Skeletal muscle tissue (tissue), 4 donors: ENCODE data around the gene ZCCHC2. TPM values are rescaled to one million over a fixed set of nuclear protein-coding genes. Genes with fewer than 3 reads are reported as not detected.
A peak's percentile ranks its signal among the peaks of the same experiment; 100 is the strongest.

Experiments used
- H3K27ac ChIP-seq: one replicate; pipeline ENCODE4 v1.7.0; 2013; ENCODE audit warnings: mild to moderate bottlenecking, low read depth, low read length, inconsistent platforms
- H3K27me3 ChIP-seq, 3 donors: one replicate each; pipeline ENCODE4 v1.7.0; 2013; ENCODE audit warnings: low read length in 3 of 3; ENCODE audit not compliant: control insufficient read depth in 3 of 3, insufficient read depth in 3 of 3
- H3K36me3 ChIP-seq, 3 donors: one replicate each; pipeline ENCODE4 v1.7.0; 2013; ENCODE audit warnings: low read length in 3 of 3; ENCODE audit not compliant: control insufficient read depth in 3 of 3, insufficient read depth in 3 of 3
- H3K4me1 ChIP-seq, 3 donors: one replicate each; pipeline ENCODE4 v1.7.0; 2013; ENCODE audit warnings: low read length in 3 of 3, mild to moderate bottlenecking in 3 of 3; ENCODE audit not compliant: control insufficient read depth in 3 of 3, insufficient read depth in 3 of 3
- H3K4me3 ChIP-seq, 3 donors: one replicate each; pipeline ENCODE4 v1.7.0; 2013; ENCODE audit warnings: low read length in 3 of 3
- H3K9ac ChIP-seq, 3 donors: one replicate each; pipeline ENCODE4 v1.7.0; 2013; ENCODE audit warnings: low read length in 3 of 3, mild to moderate bottlenecking in 3 of 3, moderate library complexity in 2 of 3, low read depth in 1 of 3
- H3K9me3 ChIP-seq, 3 donors: one replicate each; pipeline ENCODE4 v1.7.0; 2013; ENCODE audit warnings: low read length in 3 of 3; ENCODE audit not compliant: control insufficient read depth in 3 of 3
- total RNA-seq: library from RNA; depleted of rRNA; stranded (reverse); fragments of >200 nt; gene quantifications from one replicate; pipeline ENCODE4 v1.2.3, GENCODE V29; 2014
- donor health status: Osteomylitis.

The ZCCHC2 gene
- total RNA-seq, 1 donor from 2014 or later: 7.8 TPM

DNA sequence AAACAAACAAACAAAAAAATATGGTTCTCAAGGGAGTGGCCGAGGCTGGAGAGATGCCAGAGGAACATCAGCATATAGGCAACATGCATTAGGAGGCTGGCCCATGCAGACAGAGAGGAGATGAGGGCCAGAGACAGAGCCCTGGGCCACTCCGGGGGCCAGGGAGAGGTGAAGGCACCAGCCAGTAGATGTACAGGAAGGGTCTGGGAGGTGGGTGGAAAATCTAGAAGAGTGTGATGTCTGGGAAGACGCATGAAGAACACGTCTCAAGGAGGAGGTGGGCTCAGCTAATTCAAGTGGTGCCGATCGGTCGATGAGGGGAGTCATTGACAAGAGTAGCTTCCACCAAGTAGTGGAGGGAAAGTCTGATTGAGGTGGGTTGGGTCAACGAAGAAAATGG is 79.9 kb downstream of the ZCCHC2 start:
- Histone ChIP-seq H3K27ac (no peak overlapping the region), H3K9ac (no peak overlapping the region), H3K4me1 (no peaks in the 10 kb centered on the region), H3K36me3 (no peaks in the 10 kb centered on the region), H3K9me3 (no peaks in the 10 kb centered on the region), H3K27me3 (peaks cover 16 to 34% (median 33%) of the 10 kb centered on the region in 3 donors), H3K4me3 (no peak overlapping the region)

DNA sequence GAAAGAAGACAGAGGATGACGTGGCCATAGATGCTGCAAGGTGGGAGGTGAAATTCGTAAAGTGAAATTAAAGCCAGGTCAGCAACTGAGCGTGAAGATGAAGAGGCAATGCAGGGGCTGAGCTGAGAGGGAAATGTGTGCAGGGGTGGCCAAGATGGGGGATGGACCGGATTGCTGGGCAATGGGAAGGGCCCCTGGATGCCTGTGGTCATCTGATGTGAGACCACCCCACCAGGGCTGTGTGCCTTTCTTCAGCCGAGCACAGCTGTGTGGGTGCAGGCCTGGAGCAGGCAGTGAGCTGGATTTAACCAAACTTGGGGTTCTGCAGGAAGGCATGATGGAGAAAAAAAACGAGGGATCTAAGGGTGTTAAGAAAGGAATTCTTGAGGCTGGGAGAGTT is 80.4 kb downstream of the ZCCHC2 start:
- Histone ChIP-seq H3K4me3 (no peak overlapping the region), H3K27ac (no peak overlapping the region), H3K9me3 (no peaks in the 10 kb centered on the region), H3K36me3 (no peaks in the 10 kb centered on the region), H3K9ac (no peak overlapping the region), H3K27me3 (peaks cover 16 to 32% (median 30%) of the 10 kb centered on the region in 3 donors), H3K4me1 (no peaks in the 10 kb centered on the region)

DNA sequence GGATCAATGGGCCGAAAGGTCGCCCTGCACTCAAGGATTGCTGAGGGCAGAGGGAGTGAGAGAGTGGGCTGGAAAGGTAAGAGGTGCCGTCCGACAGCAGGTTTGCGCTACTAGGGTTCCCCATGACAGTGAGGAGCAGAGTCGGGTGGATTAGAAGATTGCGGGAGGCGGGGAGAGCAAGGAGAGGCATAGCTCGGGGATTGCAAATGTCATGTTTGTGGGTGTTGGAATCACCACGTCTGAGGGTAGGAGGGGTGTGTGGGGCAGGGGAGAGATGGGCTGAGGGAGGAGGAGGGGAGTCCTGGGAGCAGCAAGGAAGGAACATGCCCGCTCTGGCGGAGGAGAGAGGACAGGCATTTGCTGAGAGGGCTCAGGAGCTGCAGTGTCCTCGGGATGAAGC is 81.2 kb downstream of the ZCCHC2 start:
- peaks cover 10 to 29% (median 24%) of the 10 kb centered on the region in 3 donors for H3K27me3 ChIP-seq
- no peak overlapping the region for H3K4me3 ChIP-seq
- H3K4me1 ChIP-seq: no peaks in the 10 kb centered on the region
- H3K36me3 ChIP-seq: no peaks in the 10 kb centered on the region
- no peak overlapping the region for H3K9ac ChIP-seq
- no peaks in the 10 kb centered on the region for H3K9me3 ChIP-seq
- no peak overlapping the region for H3K27ac ChIP-seq

GRCh38 chr18:62605685-62606084 is 82.9 kb downstream of the ZCCHC2 start:
- H3K27me3 ChIP-seq: peaks cover 6 to 20% (median 19%) of the 10 kb centered on the region in 3 donors
- no peaks in the 10 kb centered on the region for H3K36me3 ChIP-seq
- H3K4me1 ChIP-seq: peaks cover 0 to 2% (median 0%) of the 10 kb centered on the region in 3 donors
- H3K27ac ChIP-seq: no peak overlapping the region
- no peak overlapping the region for H3K9ac ChIP-seq
- H3K4me3 ChIP-seq: no peak overlapping the region
- no peaks in the 10 kb centered on the region for H3K9me3 ChIP-seq

- Histone ChIP-seq H3K36me3 (no peaks in the 10 kb centered on the region), H3K9ac (no peak overlapping the region), H3K27ac (no peak overlapping the region), H3K27me3 (peaks cover 3 to 19% (median 15%) of the 10 kb centered on the region in 3 donors), H3K9me3 (no peaks in the 10 kb centered on the region), H3K4me3 (no peak overlapping the region), H3K4me1 (peaks cover 2 to 5% (median 3%) of the 10 kb centered on the region in 3 donors)
Measured at GRCh38 chr18:62606106-62606505, 83.3 kb downstream of the ZCCHC2 start.

GRCh38 chr18:62607302-62607701 is 84.5 kb downstream of the ZCCHC2 start:
- Histone ChIP-seq H3K27ac (no peak overlapping the region), H3K36me3 (no peaks in the 10 kb centered on the region), H3K9me3 (no peaks in the 10 kb centered on the region), H3K4me3 (no peak overlapping the region), H3K27me3 (peaks cover 7 to 21% (median 8%) of the 10 kb centered on the region in 3 donors), H3K9ac (no peak overlapping the region), H3K4me1 (peaks cover 9 to 17% (median 14%) of the 10 kb centered on the region in 3 donors)

GRCh38 chr18:62607708-62608428 is 85.0 kb downstream of the ZCCHC2 start:
- peaks cover 8 to 19% (median 12%) of the 10 kb centered on the region in 3 donors for H3K27me3 ChIP-seq
- no peaks in the 10 kb centered on the region for H3K9me3 ChIP-seq
- no peak overlapping the region for H3K9ac ChIP-seq
- H3K4me3 ChIP-seq: no peak overlapping the region
- no peaks in the 10 kb centered on the region for H3K36me3 ChIP-seq
- peaks cover 9 to 18% (median 15%) of the 10 kb centered on the region in 3 donors for H3K4me1 ChIP-seq
- H3K27ac ChIP-seq: no peak overlapping the region

DNA sequence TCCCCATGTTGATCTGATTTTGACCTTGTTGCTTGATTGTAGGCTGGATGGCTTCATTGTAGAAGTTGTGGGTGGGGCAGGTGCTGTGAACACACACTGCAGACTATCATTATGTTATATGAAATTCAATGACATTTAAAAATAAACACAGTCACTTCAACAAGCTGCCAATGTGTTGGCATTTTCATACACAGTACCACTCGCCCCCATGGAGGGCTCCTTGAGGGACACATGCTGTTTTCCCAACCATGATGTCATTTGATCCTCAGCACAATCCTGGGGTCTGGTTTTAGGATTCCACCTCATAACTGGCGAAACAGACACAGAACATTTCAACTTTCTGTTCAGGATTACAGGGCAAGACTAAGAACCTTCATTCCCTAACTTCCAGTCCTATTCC is 86.9 kb downstream of the ZCCHC2 start:
- Histone ChIP-seq H3K27me3 (peaks cover 8 to 16% (median 10%) of the 10 kb centered on the region in 3 donors), H3K4me1 (peaks cover 9 to 18% (median 15%) of the 10 kb centered on the region in 3 donors), H3K9me3 (no peaks in the 10 kb centered on the region), H3K9ac (no peak overlapping the region), H3K36me3 (no peaks in the 10 kb centered on the region), H3K27ac (no peak overlapping the region), H3K4me3 (no peak overlapping the region)

- peaks cover 8 to 16% (median 10%) of the 10 kb centered on the region in 3 donors for H3K27me3 ChIP-seq
- H3K36me3 ChIP-seq: no peaks in the 10 kb centered on the region
- H3K9ac ChIP-seq: no peak overlapping the region
- H3K4me3 ChIP-seq: peak overlapping the region in 2 of 3 donors; percentile 31 to 65
- H3K4me1 ChIP-seq: peaks cover 9 to 18% (median 15%) of the 10 kb centered on the region in 3 donors
- no peaks in the 10 kb centered on the region for H3K9me3 ChIP-seq
- H3K27ac ChIP-seq: no peak overlapping the region
Measured at GRCh38 chr18:62610351-62610700, 87.5 kb downstream of the ZCCHC2 start.

GRCh38 chr18:62610701-62611411 is 88.0 kb downstream of the ZCCHC2 start:
- no peaks in the 10 kb centered on the region for H3K9me3 ChIP-seq
- H3K4me3 ChIP-seq: peak overlapping the region; percentile 43 to 68 (median 65)
- peak overlapping the region in 2 of 3 donors; percentile 33 to 62 for H3K9ac ChIP-seq
- peaks cover 8 to 16% (median 12%) of the 10 kb centered on the region in 3 donors for H3K27me3 ChIP-seq
- no peaks in the 10 kb centered on the region for H3K36me3 ChIP-seq
- H3K27ac ChIP-seq: no peak overlapping the region
- H3K4me1 ChIP-seq: peaks cover 9 to 18% (median 15%) of the 10 kb centered on the region in 3 donors
